GM21723 (cell line): ENCODE measurements around the gene HINT1.

Experiments used
- ATAC-seq: cut with Tn5 transposase; IDR thresholded peaks from one replicate; pipeline ENCODE4 v1.9.1; 2021; ENCODE audit warnings: mild to moderate bottlenecking, moderate library complexity; ENCODE audit not compliant: unreplicated experiment

Gene HINT1

DNA sequence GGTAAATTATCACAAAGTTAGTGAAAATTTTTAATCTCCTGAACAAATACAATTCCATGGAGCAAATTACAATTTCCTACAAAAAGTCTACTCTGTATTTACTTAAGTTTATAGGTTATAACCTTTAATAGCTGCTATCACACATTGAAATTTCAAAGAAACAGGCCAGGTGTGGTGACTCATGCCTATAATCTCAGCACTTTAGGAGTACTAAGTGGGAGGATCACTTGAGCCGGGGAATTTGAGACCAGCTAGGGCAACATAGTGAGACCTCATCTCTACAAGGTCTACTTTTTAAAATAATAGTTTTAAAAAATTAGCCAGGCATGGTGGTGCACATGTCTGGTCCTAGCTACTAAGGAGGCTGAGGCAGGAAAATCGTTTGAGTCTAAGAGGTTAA, 50.3 kb downstream of the HINT1 start:
- no peak for ATAC-seq

GRCh38 chr5:131112424-131112823, 52.6 kb downstream of the HINT1 start:
- ATAC-seq = no peak

DNA sequence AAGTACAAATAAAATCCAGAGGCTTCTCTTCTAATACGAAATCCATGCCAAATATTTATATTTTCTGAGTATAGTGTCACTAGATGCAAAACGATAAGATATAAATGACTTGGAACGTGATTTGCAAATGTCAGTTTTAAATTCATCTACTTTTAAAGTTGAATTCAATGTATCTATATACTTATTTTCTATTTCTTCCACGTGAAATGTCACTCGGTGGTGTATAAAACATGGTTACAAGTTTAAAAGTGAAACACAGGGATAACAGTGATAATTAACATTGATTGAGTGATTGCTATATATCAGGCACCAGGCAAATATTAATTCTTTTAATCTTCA, 54.8 kb downstream of the HINT1 start:
- ATAC-seq = no peak

- ATAC-seq = peak; percentile 90
Observed at GRCh38 chr5:131109540-131110255, 55.4 kb downstream of the HINT1 start.
